Stimulated activated CD4-positive, alpha-beta T cell treated with anti-CD3 and anti-CD28 coated beads, Interleukin-15, amount 100 ng/mL, for 48 hours (primary cell): ENCODE measurements around the gene DSCAM.
"Not testable (repeated sequence)": the region's sequence is repeated elsewhere in the genome, so short reads cannot be mapped to it uniquely, and the experiment has no call there.

Experiments
- DNase-seq, 2 donors: peaks; one replicate each; pipeline ENCODE4 v3.0.0-alpha.2; 2020; ENCODE audit warnings: low read depth in 2 of 2

The DSCAM gene

DNA sequence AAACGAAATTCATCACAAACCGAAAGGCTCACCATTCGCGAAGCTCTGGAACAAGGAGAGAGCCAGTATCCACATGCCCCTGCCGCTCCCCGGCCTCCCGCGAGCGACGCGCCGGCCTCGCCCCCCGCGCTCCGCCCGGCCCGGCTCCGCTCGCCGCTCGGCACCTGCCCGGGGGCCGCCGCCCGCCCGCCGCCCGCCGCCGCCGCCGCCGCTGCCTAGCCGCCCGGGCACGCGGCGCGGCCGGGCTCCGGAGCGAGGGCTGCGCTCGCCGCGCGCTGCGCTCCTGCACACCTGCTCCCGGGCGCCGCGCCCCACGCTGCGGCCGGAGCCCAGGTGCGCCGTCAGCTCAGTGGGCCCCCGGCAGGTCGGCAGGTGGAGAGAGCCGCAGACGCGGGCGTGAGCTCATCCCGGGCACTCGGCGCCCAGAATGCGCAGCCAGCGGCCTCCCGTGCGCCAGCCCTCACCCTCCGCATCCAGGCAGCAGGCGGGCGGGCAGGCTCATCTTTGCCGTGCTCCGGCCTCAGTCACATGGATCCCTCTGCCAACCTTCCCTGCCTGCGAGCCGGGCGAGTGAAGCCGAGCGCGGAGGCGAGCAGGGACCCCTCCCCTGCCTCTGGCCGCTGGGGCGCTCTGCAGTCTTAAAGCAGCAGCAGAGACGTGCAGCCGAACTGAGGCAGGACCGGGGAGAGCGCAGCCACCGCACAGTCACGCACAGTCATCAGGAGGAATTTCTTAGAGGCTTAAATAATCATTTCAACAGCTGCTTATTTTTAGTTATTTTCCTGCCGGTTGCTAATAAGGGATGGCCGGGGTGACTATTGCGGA, at the start of gene DSCAM:
TSS of gene DSCAM (minus strand) at position 572 of the 825 bp plus-strand sequence. CDS start at position 75, 497 bp downstream.
- DNase-seq, result no peak

DNA sequence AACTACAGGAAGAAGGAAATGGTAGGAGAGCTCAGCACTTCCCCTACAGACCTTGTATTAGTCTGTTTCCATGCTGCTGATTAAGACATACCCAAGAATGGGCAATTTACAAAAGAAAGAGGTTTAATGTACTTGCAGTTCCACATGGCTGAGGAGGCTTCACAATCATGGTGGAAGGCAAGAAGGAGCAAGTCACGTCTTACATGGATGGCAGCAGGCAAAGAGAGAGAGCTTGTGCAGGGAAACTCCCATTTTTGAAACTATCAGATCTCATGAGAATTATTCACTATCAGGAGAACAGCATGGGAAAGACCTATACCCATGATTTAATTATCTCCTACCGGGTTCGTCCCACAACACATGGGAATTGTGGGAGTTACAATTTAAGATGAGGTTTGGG, 48.7 kb upstream of the DSCAM start:
- not testable (repeated sequence) for DNase-seq

GRCh38 chr21:40886931-40887330, 40.0 kb upstream of the DSCAM start:
- no peak for DNase-seq

DNA sequence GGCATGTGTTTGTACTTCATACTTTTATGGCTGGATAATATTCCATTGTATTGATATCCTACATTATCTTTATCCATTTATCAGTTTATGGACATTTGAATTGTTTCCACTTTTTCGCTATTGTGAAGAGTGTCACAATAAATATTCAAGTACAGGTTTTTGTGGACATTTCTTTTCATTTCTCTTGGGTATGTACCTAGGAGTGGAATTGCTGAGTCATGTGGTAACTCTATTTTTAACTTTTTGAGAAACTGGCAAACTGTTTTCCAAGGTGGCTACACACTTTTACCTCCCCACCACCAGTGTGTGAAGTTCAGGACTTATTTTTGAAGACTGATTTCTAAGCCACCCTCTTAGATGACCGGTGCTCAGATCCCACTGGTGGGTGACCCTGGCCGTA, 39.0 kb upstream of the DSCAM start:
- DNase-seq, result no peak

- no peak for DNase-seq
Observed at GRCh38 chr21:40882192-40882915, 35.4 kb upstream of the DSCAM start.

DNA sequence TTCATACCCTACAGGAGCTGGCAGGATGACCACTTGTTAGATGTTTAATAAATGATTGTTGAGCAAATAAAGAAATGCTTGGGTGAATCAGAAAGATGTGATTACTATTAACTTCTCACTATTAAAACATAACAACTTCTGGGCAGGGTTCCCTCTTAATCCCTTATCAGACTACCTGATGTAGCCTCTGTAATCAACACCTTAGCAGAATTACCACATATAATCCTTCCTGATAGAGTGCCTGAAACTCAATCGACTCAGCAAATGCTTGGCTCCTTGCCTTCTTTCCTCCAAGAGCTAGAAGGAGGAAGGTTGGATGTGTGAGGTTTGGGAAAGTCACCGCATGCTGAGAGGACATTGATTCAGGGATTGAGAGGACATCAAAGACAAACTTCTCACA, 34.8 kb upstream of the DSCAM start:
- DNase-seq, result no peak

- no peak for DNase-seq
Observed at GRCh38 chr21:40871099-40871498, 24.1 kb upstream of the DSCAM start.

GRCh38 chr21:40863839-40864238, 16.9 kb upstream of the DSCAM start:
- no peak for DNase-seq

DNA sequence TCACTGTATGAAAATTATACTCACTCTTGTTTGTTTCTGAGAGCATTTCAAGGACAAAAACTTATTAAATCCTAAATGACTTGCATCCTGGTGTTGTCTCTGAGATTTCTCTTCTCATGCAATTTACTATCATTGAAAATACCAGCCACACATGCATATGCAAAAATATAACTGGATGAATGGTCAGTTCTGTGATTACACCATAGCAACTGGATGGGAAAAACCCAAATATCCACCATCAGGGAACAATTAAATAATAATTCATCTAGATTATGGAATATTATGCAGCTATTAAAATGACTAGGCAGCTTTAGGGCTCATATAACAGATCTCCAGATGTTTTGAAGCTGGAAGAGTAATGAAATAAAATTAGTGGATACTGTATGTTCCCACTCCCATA, 11.6 kb upstream of the DSCAM start:
- no peak for DNase-seq

- no peak for DNase-seq
Observed at GRCh38 chr21:40853956-40854688, 7.2 kb upstream of the DSCAM start.

DNA sequence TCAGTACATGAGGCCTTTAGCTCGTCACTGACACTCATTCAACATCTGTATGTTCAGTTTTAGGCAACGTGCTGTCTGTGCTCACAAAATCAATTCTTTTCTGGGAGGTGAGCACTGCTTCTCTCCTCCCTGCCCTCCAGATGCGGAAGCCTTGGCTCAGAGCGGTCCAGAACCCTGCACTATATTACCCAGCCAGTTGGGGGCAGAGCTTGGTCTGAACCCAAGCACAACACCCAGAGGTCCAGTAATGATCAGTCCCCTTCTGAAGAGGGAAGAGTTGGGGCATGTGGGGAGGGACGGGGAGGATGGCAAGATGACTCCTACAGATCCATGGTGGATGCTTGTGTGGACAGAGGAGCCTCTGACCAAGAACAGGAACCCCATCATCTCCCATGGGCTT, 5.6 kb upstream of the DSCAM start:
- no peak for DNase-seq

DNA sequence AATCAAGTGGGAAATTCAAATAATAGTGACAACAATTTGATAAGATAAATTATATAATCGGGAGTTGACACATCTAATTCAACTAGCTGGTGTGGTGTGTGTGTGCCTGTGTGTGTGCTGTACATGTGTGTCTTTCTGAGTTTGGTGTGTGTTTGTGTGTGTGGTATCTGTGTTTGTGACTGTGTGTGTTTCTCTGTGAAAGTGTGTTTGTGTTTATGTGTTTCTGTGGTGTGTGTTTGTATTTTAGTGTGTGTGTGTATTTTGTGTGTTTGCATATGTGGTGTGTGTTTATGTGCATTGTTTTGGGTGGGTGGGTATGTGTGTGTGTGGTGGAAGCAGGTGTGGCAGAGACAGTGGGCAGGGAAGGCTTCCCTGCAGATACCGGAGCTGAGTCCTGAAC, 4.8 kb upstream of the DSCAM start:
- DNase-seq, result no peak

GRCh38 chr21:40850071-40850470, 3.1 kb upstream of the DSCAM start:
- DNase-seq, result no peak

GRCh38 chr21:40847951-40848350, 993 bp upstream of the DSCAM start:
- no peak for DNase-seq

DNA sequence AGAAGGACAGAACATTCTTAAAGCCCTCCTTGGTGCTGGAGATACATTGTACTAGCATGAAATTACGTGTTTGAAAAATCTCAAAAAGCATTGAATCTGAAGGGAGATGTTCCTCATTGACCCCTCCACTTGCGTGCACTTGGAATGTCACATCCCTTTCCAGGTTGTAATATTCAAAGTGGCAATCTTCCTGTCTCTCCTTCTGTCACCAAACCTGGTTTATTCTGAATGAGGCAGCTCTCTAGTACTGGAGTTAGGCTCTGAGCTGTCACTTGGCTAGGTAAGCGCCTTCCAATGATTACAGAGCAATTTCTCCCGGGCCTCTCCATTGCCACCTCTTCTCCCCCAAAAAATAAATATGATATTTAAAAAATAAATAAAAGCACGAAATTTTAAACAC, 855 bp downstream of the DSCAM start:
- DNase-seq, result no peak

- no peak for DNase-seq
Observed at GRCh38 chr21:40845441-40845995, 1.4 kb downstream of the DSCAM start.

- DNase-seq, result no peak
Observed at GRCh38 chr21:40844935-40845334, 2.0 kb downstream of the DSCAM start.

GRCh38 chr21:40842197-40842552, 4.8 kb downstream of the DSCAM start:
- DNase-seq, result no peak

- DNase-seq, result no peak
Observed at GRCh38 chr21:40841524-40842196, 5.3 kb downstream of the DSCAM start.

- no peak for DNase-seq
Observed at GRCh38 chr21:40840401-40841125, 6.4 kb downstream of the DSCAM start.

DNA sequence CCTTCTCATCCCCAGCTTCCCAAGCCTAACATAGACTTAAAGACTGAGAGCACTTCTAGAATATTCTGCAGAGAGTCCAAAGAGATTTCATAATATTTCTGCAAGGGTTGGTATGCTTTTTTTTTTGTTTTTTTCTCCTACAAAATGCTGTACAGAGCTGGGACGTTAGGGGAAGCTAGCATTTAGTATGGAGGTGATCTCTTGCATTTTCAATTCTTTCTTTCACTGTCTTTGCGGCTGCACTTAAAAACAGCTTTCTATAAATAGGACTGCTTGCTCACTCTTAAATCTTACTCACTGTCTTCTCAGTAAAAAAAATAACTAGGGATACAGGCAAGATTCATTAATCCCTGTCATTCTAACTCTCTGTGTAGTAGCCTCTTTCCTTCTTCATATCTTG, 7.4 kb downstream of the DSCAM start:
- no peak for DNase-seq
